Hematopoietic multipotent progenitor cell treated with erythropoietin and hydrocortisone succinate and interleukin-3 and kit ligand, for 8 days (in vitro differentiated cells): Measurements from ENCODE around the gene C22orf23.
"Not testable (repeated sequence)": the region's sequence is repeated elsewhere in the genome, so short reads cannot be mapped to it uniquely, and the experiment has no call there.

Source experiments
- DNase-seq: peaks from one replicate; pipeline ENCODE4 v3.0.0-alpha.2; 2015

Gene C22orf23

DNA sequence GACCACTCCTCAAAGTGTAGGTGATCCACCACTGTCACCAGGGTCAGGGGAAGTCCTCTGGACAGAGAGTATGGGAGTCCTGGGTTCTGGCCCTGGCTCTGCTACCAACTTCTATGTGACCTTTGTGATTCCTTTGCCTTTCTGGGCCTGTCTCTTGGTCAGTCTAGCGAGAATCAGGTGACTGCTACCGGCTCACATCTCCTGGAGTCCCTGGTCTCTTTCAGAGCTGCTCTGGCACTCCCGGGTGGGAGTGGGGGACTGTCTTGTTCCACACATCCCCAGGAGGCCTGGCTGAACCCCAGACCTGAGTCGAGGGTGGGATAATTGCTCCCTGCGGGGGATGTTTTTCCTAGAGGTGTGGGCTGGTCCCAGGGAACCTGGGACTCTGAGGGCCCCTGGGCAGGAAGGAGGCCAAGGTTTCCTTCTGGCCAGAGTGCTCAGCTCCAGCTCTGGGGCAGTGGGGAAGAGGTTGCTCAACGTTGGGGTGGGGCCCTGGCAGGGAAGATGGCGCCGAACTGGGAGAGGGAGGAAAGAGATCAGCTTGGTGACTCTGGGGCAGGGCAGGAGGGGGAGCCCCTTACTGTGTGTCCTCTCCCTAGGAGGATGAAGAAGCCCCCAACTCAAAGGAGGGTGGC lies 28.9 kb upstream of the C22orf23 start:
- no peak for DNase-seq

GRCh38 chr22:37981282-37982011 lies 28.0 kb upstream of the C22orf23 start:
- DNase-seq = no peak

GRCh38 chr22:37979782-37980181 lies 26.4 kb upstream of the C22orf23 start:
- no peak for DNase-seq

DNA sequence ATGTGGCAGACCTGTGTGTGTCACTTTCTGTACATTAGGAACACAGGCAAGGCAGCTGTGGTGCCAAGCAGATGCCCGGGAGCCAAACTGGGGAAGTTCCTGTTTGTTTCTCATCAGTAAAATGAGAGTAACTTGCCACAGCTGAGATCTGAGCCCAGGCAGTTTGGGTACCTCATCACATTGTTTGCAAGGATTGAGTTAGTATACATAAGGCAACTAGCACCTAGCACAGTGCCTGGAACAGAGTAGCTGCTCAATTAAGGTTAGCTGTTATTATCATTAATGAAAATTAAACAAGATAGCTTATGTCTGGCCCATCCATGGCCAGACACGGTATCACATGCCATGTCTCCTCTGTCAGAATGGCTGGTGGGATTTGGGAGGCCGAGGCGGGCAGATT lies 23.1 kb upstream of the C22orf23 start:
- no peak for DNase-seq

DNA sequence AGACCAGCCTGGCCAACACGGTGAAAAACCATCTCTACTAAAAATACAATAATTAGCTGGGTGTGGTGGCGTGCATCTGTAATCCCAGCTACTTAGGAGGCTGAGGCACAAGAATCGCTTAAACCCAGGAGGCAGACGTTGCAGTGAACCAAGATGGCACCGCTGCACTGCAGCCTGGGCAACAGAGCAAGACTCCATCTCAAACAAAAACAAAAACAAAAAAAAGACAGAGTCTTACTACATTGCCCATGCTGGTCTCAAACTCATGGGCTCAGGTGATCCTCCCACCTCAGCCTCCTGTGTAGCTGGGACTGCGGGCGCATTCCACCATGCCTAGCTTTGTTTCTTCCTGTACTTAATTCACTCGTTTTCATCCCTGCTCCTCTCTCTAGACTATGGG lies 22.6 kb upstream of the C22orf23 start:
- not testable (repeated sequence) for DNase-seq

- DNase-seq = no peak
Measured at GRCh38 chr22:37975153-37975552, 21.8 kb upstream of the C22orf23 start.

DNA sequence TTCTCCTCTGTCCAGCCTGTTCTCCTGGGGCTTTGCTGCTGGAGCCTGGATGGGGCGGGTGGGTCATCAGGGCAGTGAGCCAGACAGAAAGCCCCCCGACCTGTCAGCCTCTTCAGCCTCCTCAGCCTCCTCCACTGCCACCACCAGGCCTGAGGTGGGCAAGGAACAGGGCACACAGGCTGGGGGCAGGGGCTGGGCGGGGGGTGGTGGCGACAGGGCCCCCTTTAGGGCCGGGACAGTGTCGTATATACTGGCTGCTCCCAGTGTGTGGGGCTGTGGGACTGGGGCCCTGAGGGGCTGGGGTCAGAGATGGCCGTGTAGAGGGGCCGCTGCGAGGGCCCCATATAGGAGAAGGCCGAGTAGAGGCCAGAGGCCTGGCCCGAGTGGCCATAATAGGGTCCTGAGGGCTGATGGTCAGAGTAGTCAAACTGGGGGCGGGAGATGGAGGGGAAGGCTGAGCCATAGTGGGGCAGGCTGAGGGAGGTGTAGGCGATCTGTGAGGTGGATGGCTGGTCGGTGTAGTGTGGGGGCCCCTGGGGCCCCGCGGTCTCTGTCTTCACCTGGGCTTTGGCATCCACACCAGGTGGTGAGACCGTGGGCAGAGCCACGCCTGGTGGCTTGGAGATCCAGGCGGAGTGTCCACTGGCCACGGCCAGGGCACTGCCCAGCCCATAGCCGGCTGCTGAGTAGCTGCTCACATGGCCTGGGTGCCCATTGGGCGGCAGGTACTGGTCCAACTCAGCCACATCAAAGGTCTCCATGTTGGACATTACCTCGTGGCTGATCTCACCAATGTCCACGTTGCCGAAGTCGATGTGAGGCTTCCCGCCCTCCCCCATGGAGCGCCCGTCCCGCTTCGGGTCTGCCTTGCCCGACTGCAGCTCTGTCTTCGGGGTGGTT lies 20.1 kb upstream of the C22orf23 start:
- DNase-seq = no peak

DNA sequence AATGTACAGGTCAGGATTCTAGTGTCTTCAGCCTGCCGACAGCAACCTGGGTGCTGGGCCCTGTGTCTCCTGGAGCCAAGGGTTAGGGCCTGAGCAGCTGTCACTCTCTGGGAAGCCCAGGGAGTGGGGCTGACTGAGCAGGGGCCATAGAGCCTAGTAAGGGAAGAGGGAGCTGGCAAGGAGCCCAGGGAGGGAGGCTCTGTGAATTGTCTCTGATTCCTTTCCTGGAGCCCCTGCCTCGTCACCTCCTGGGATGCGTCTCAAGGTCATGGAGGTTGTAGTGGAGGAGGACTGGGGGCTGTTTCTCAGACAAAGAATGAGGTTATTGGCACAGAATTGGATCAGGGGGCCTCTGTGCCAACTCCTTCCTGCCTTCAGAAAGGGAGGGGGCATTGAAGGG lies 19.1 kb upstream of the C22orf23 start:
- DNase-seq = no peak

DNA sequence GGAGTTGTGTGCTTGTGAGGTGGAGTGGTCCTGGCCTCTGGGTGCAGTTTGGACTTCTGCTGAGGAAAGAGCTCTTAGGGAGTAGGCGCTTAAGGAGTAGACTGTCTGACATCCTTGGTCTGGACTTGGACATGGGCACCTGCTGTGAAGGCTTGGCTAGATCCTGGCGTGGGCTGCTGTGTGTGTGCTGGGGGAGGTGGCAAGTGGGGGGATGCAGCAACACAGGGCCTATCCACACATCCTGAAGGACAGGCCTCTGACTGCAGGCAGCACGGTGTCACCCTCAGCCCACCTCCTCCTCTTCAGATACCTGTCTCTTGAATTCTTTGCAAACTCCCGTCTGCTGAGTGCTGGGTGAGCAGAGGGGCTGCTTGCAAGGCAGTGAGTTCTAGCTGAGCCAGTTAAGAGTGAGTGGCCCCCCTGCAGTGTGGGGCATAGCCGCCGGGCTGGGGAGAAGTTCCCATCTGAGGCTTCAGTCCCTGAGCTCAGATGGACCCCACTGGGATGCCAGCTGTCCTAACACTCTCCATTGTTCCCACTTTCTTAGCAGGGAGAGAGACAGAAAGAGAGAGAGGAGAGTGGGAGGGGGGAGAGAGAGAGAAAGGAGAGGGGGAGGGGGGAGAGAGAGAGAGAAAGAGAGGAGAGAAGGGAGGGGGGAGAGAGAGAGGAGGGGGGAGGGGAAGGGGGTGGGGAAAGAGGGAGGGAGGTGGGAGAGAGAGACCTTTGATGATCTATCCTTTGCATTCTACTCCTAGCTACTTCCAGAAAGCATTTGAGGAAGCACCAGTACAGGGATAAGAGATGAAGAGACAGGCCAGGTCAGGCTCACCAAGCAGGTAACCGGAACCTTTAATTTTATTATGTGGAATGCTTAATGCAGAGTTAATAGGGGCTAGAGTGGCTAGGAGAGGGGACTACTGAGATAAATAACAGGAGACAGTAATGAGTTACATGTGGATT lies 18.4 kb upstream of the C22orf23 start:
- no peak for DNase-seq

DNA sequence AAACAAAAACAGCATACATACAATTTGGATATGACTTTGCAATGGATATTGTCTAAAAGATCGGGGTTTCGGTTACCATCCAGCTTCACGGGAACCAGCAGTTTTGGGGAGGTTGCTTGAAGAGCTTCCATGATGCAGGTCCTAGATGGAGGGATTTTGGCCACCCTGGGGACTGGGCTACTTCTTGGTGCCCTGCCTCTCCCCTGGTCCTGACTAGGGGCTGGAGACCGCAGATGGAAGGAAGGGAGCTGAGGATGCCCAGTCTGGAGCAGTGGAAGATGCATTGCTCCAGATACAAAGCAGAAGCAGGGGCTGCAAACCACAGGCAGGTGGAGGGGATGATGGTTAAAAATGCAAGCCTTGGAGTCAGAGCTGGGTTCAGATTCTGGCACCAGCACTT lies 17.5 kb upstream of the C22orf23 start:
- DNase-seq = no peak

DNA sequence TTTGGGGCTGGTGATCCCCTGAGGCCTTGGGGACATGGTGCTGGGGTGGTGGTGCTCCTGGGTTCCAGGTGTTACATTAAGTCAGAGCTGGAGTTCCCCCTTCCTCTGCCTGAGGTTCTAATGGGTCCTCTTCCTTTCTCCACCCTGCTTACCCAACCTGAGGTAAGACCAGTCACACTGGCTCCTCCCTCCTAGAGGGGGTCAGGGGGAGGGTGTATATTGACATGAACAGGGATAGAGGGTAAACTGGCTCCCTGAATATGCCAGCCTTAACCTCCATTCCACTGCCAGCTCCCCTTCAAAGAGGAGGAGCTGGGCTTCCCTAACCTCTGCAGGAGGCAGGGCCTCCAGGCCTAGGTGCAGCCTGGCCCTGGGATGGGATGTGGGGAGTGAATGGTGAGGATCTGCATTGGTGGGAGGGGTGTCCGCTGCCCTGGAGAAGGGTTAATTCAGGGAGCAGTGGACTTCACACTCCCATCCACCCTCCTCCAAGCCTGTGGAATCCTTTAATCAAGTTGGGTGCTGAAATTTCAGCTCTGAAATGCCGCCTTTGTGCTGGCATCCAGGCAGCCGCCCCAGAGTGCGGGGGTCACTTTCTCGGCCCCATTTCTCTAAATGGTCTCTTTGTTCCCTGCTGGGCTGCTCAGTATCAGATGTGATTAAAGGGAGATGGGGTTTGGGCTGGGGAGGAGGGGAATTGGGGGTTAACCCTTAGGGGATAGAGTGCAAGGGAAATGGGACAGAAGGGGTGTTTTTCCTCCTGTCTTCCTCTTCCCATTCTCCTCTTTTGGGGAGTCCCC lies 15.3 kb upstream of the C22orf23 start:
- no peak for DNase-seq

DNA sequence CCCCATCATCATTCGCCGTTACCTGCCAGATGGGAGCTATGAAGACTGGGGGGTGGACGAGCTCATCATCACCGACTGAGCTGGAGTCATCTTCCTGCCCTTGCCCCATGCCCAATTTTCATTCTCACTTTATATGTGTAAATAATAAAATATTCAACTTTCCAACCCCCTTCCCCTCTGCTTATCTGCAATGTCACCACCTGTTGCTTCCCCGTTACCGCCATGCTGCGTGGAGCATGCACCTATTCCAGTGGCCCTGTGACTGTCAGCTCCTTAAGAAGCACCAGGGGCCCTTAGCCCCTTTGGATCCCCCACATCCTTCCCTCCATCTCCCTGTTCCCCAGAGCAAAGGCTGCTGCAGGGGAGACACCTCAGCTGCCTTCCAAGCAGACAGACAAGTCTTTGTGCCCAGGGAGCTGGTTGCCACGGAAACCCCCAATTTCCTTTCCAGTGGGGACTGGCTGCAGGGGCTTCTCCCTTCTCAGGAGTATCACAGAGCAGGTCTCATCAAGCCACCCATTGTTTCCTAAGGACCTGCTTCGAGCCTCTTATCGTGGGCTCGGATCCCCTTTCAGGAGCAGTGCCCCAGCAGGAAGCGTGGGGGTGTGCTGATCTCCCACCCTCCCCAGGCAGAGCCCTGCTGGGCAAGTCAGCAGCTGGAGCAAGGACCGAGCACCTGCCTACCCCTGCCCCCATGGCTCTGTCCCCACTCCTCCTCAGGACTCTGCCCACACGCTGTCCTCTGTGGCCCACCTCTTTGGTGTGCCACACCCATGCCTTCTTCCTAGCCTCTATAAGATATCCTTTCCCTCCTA lies 14.4 kb upstream of the C22orf23 start:
- no peak for DNase-seq

- no peak for DNase-seq
Measured at GRCh38 chr22:37967147-37967546, 13.7 kb upstream of the C22orf23 start.

GRCh38 chr22:37965940-37966664 lies 12.7 kb upstream of the C22orf23 start:
- DNase-seq = no peak

DNA sequence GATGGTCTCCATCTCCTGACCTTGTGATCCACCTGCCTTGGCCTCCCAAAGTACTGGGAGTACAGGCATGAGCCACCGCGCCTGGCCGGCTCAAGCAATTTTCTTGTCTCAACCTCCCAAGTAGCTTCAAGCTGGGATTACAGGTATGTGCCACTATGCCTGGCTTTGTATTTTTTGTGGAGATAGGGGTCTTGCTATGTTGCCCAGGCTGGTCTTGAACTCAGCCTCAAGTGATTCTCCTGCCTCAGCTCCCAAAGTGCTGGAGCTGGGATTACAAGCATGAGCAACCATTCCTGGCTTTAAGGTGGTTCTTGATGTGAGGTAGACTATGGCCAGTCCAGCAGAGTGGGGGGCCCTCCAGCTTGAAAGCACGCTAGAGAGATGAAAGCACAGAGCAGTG lies 7.7 kb upstream of the C22orf23 start:
- no peak for DNase-seq

DNA sequence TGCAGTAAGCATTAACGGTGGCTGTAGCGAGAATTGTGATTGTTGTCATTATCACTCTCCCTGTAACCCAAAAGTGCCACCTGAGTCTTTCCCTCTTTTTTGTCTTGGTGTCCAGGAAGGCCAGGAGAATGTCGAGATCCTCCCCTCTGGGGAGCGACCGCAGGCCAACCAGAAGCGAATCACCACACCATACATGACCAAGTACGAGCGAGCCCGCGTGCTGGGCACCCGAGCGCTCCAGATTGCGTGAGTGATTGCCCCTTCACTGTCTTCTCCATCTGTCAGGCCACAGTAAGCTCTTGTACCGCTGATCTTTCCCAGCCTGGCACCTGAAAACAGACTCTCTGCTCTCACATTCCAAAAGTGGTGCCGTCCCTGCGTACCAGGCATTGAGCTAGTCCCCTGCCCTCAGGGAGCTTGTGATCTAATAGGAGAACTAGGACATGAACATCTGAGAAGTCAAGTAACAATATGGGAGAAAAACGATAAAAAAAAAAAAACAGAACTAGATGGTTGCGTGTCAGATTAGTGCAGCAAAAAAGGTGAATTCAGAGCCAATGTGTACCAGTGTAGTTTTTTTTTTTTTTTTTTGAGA lies 5.9 kb upstream of the C22orf23 start:
- no peak for DNase-seq

GRCh38 chr22:37957232-37957631 lies 3.8 kb upstream of the C22orf23 start:
- DNase-seq = no peak

DNA sequence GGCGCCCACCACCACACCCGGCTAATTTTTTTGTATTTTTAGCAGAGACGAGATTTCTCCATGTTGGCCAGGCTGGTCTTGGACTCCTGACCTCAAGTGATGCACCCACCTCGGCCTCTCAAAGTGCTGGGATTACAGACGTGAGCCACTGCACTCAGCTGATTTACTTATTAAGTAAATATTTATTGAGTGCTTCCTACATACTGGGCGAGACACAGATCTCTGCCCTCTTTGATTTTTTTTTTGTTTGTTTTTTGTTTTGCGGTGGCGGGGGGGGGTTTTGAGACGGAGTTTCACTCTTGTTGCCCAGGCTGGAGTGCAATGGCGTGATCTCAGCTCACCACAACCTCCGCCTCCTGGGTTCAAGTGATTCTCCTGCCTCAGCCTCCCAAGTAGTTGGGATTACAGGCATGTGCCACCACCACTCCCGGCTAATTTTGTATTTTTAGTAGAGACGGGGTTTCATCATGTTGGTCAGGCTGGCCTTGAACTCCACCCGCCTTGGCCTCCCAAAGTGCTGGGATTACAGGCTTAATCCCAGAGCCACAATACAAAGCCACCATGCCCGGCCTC lies 2.5 kb upstream of the C22orf23 start:
- not testable (repeated sequence) for DNase-seq

- DNase-seq = no peak
Measured at GRCh38 chr22:37954686-37955085, 1.3 kb upstream of the C22orf23 start.
